ENCODE data around the gene IBTK. TPM values are rescaled to one million over a fixed set of nuclear protein-coding genes. Genes with fewer than 3 reads are reported as not detected.

Gene IBTK
- total RNA-seq, 4 donors from 2014 or later = 26.2 to 38.6 (median 27.2) TPM

DNA sequence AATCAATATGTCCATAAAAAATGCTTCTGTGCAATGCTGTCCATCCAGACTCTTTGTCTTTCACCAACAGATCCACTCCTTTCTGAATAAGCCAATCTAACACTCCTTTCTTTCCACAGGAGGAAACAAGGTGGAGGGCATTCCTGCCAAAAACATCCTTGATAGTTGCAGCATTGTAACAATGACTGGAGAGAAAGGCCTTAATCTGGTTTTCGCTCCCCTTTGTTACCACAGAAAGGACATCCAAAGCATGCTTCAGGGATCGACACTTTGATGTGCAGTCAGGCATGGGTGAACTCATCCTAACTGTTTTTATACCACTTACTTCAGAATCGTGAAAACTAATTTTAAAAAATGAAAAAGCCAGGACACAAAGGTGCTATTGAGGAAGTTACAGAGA lies 7.4 kb downstream of the IBTK start:
- Histone ChIP-seq H3K9me3 (no peaks in the 10 kb centered on the region), H3K4me1 (peaks cover 14 to 55% (median 37%) of the 10 kb centered on the region in 4 donors), H3K27me3 (no peaks in the 10 kb centered on the region), H3K36me3 (peaks cover 0 to 31% (median 15%) of the 10 kb centered on the region in 4 donors), H3K4me3 (no peak overlapping the region), H3K27ac (replicated peaks in 1 of 4) (no peak overlapping the region)
- WGBS = 75% methylated on average over 3 of the region's 3 CpGs
- no peak for DNase-seq (ENCODE audit: extremely low spot score)
- no peak for TF ChIP-seq POLR2AphosphoS5 (IDR thresholded peaks at IDR 0.05)
- TF ChIP-seq EP300 (IDR thresholded peaks at IDR 0.05) = no peak
- intact Hi-C loops (cut with DNase I) = loop anchor here (10.0 kb wide), 1 partner anchor 1615 kb away; the partner anchor contains the start of genes CYB5R4 and RIPPLY2

DNA sequence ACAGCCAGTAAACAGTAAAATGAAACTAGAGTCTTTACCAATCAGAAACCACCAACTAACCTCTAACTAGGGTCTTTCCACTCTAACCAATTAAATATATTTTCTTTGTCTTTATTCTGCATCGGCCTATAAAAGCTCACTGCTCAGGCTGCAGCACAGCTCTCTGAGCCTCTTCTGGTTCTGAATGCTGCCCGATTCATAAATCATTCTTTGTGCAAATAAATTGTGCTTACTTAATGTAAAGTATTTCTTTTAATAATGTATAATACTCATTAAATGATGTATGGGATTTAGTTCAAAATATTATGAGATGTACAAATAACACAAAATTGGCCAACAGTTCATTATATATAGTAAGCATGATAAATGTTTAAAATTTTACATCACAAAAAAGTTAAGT lies 7.9 kb downstream of the IBTK start:
- Histone ChIP-seq H3K36me3 (peaks cover 0 to 37% (median 21%) of the 10 kb centered on the region in 4 donors), H3K9me3 (no peaks in the 10 kb centered on the region), H3K27me3 (no peaks in the 10 kb centered on the region), H3K4me1 (peaks cover 10 to 49% (median 31%) of the 10 kb centered on the region in 4 donors), H3K27ac (replicated peaks in 1 of 4) (no peak overlapping the region), H3K4me3 (no peak overlapping the region)
- DNase-seq (ENCODE audit: extremely low spot score) = no peak
- intact Hi-C loops (cut with DNase I) = no loop called here
- no peak for TF ChIP-seq EP300 (IDR thresholded peaks at IDR 0.05)
- no peak for TF ChIP-seq POLR2A (IDR thresholded peaks at IDR 0.05; ENCODE audit: low read depth)
- no peak for TF ChIP-seq POLR2AphosphoS5 (IDR thresholded peaks at IDR 0.05)
- TF ChIP-seq, protein P1, sequence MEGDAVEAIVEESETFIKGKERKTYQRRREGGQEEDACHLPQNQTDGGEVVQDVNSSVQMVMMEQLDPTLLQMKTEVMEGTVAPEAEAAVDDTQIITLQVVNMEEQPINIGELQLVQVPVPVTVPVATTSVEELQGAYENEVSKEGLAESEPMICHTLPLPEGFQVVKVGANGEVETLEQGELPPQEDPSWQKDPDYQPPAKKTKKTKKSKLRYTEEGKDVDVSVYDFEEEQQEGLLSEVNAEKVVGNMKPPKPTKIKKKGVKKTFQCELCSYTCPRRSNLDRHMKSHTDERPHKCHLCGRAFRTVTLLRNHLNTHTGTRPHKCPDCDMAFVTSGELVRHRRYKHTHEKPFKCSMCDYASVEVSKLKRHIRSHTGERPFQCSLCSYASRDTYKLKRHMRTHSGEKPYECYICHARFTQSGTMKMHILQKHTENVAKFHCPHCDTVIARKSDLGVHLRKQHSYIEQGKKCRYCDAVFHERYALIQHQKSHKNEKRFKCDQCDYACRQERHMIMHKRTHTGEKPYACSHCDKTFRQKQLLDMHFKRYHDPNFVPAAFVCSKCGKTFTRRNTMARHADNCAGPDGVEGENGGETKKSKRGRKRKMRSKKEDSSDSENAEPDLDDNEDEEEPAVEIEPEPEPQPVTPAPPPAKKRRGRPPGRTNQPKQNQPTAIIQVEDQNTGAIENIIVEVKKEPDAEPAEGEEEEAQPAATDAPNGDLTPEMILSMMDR (IDR thresholded peaks at IDR 0.05) = no peak
- 98% methylated on average over 2 of the region's 2 CpGs for WGBS

DNA sequence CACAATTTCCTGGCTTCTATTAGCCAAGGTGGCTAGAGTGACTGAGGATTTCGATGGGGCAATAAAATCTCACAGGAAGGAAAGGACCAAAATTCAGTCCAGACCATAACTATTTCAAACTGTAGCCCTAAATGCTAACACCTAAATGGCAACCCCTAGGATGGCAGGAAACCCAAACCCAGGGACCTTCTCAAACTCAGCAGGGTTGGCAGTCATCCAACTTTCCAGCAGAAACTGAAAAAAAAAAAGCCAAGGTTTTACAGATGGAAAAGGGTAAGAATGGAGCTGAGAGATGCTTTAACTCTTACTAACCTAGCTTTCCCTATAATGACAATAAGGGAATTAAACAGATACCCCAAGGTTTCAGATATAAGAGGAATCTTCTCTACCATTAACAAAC lies 10.5 kb downstream of the IBTK start:
- Histone ChIP-seq H3K27ac (replicated peaks in 1 of 4) (no peak overlapping the region), H3K36me3 (peaks cover 10 to 63% (median 41%) of the 10 kb centered on the region in 4 donors), H3K9me3 (no peaks in the 10 kb centered on the region), H3K27me3 (no peaks in the 10 kb centered on the region), H3K4me1 (peaks cover 6 to 35% (median 19%) of the 10 kb centered on the region in 4 donors), H3K4me3 (no peak overlapping the region)
- intact Hi-C loops (cut with DNase I) = no loop called here
- TF ChIP-seq, protein P1 (IDR thresholded peaks at IDR 0.05) = no peak
- TF ChIP-seq EP300 (IDR thresholded peaks at IDR 0.05) (no peak), POLR2A (IDR thresholded peaks at IDR 0.05; ENCODE audit: low read depth) (no peak), POLR2AphosphoS5 (IDR thresholded peaks at IDR 0.05) (no peak)
- DNase-seq (ENCODE audit: extremely low spot score) = no peak
- WGBS = 44% methylated on average over 1 of the region's 1 CpG

- Histone ChIP-seq H3K4me1 (peaks cover 0 to 14% (median 4%) of the 10 kb centered on the region in 4 donors), H3K4me3 (no peak overlapping the region), H3K27me3 (no peaks in the 10 kb centered on the region), H3K9me3 (no peaks in the 10 kb centered on the region), H3K27ac (replicated peaks in 1 of 4) (no peak overlapping the region), H3K36me3 (peaks cover 12 to 61% (median 43%) of the 10 kb centered on the region in 4 donors)
- no peak for DNase-seq (ENCODE audit: extremely low spot score)
- 84% methylated on average over 1 of the region's 1 CpG for WGBS
- TF ChIP-seq POLR2AphosphoS5 (IDR thresholded peaks at IDR 0.05) = no peak
- no peak for TF ChIP-seq POLR2A (IDR thresholded peaks at IDR 0.05; ENCODE audit: low read depth)
- TF ChIP-seq EP300 (IDR thresholded peaks at IDR 0.05) = no peak
- TF ChIP-seq, protein P1 (IDR thresholded peaks at IDR 0.05) = no peak
- intact Hi-C loops (cut with DNase I) = no loop called here
These were observed 19.8 kb downstream of the IBTK start for GRCh38 chr6:82227770-82228169.

DNA sequence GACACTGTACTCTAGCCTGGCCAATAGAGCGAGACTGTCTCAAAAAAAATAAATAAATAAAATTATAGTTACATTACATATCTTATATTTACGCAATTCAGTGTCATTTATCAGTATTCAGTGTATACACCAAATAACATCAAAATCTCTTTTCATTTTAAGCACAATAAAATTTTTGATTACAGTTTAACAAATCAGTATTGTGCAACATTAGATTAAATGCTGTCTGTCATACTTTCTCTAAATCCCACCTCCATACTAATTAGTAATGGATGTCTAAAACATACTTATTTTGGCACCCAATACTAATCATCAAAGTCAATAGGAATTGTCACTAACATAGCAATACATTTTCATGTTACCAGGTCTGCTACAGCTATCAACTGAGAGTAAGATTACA lies 27.4 kb downstream of the IBTK start:
- Histone ChIP-seq H3K27me3 (no peaks in the 10 kb centered on the region), H3K4me1 (no peaks in the 10 kb centered on the region), H3K9me3 (no peaks in the 10 kb centered on the region), H3K4me3 (no peak overlapping the region), H3K36me3 (peaks cover 17 to 94% (median 67%) of the 10 kb centered on the region in 4 donors), H3K27ac (replicated peaks in 1 of 4) (no peak overlapping the region)
- WGBS = 98% methylated on average over 2 of the region's 2 CpGs
- DNase-seq (ENCODE audit: extremely low spot score) = no peak
- no peak for TF ChIP-seq POLR2A (IDR thresholded peaks at IDR 0.05; ENCODE audit: low read depth)
- no peak for TF ChIP-seq EP300 (IDR thresholded peaks at IDR 0.05)
- no peak for TF ChIP-seq POLR2AphosphoS5 (IDR thresholded peaks at IDR 0.05)
- TF ChIP-seq, protein P1 (IDR thresholded peaks at IDR 0.05) = no peak
- intact Hi-C loops (cut with DNase I) = no loop called here

Data from esophagus muscularis mucosa (tissue), 4 donors.